ENCODE data around the gene TMCO4. TPM values are rescaled to one million over a fixed set of nuclear protein-coding genes. Genes with fewer than 3 reads are reported as not detected.

Gene TMCO4
- total RNA-seq, 2 experiments from 2014 or later, result 13.0 to 13.2 TPM

- CTCF ChIA-PET, result interaction anchor here (0.6 to 6.3 kb wide), 12 partner anchors 10 to 452 kb away, joined by 3 to 71 read pairs (median 3); partner anchors contain the start of gene MRTO4
- POLR2A ChIA-PET, result interaction anchor here (0.5 kb wide), 1 partner anchor 456 kb away, joined by 3 read pairs; no protein-coding TSS in a partner anchor
Observed at GRCh38 chr1:19704247-19705113, 95.2 kb downstream of the TMCO4 start.

GRCh38 chr1:19703280-19703679 is 96.4 kb downstream of the TMCO4 start:
- ChIA-PET CTCF (interaction anchor here (1.0 to 6.3 kb wide), 4 partner anchors 9 to 42 kb away, joined by 3 to 71 read pairs (median 14); no protein-coding TSS in a partner anchor), POLR2A (no interaction called here)

- ChIA-PET POLR2A (no interaction called here), CTCF (interaction anchor here (1.5 kb wide), 1 partner anchor 22 kb away, joined by 3 read pairs; no protein-coding TSS in a partner anchor)
Observed at GRCh38 chr1:19700079-19700777, 99.5 kb downstream of the TMCO4 start.

GRCh38 chr1:19698181-19698580 is 101.5 kb downstream of the TMCO4 start:
- CTCF ChIA-PET, result no interaction called here
- POLR2A ChIA-PET, result no interaction called here

- CTCF ChIA-PET, result interaction anchor here (1.1 kb wide), 1 partner anchor 34 kb away, joined by 3 read pairs; no protein-coding TSS in a partner anchor
- POLR2A ChIA-PET, result no interaction called here
Observed at GRCh38 chr1:19696820-19697219, 102.9 kb downstream of the TMCO4 start.

- ChIA-PET POLR2A (no interaction called here), CTCF (no interaction called here)
Observed at GRCh38 chr1:19695772-19696171, 103.9 kb downstream of the TMCO4 start.

GRCh38 chr1:19694298-19694697 is 105.4 kb downstream of the TMCO4 start:
- CTCF ChIA-PET, result interaction anchor here (1.0 to 1.1 kb wide), 2 partner anchors 11 to 34 kb away, joined by 3 read pairs; no protein-coding TSS in a partner anchor

GRCh38 chr1:19690342-19690741 is 109.4 kb downstream of the TMCO4 start:
- ChIA-PET CTCF (interaction anchor here (2.0 kb wide), 1 partner anchor 14 kb away, joined by 9 read pairs; no protein-coding TSS in a partner anchor), POLR2A (no interaction called here)

More at GRCh38 chr1:19694298-19694697, 105.4 kb downstream of the TMCO4 start:
- POLR2A ChIA-PET, result no interaction called here

- POLR2A ChIA-PET, result no interaction called here
- CTCF ChIA-PET, result interaction anchor here (0.8 to 2.0 kb wide), 2 partner anchors 14 to 26 kb away, joined by 3 to 9 read pairs; no protein-coding TSS in a partner anchor
Observed at GRCh38 chr1:19689856-19690255, 109.9 kb downstream of the TMCO4 start.

- CTCF ChIA-PET, result interaction anchor here (0.8 to 2.0 kb wide), 3 partner anchors 15 to 27 kb away, joined by 3 to 9 read pairs (median 4); no protein-coding TSS in a partner anchor
- POLR2A ChIA-PET, result no interaction called here
Observed at GRCh38 chr1:19689085-19689757, 110.5 kb downstream of the TMCO4 start.

GRCh38 chr1:19688041-19688842 is 111.5 kb downstream of the TMCO4 start:
- CTCF ChIA-PET, result interaction anchor here (1.3 kb wide), 1 partner anchor 26 kb away, joined by 4 read pairs; no protein-coding TSS in a partner anchor
- POLR2A ChIA-PET, result no interaction called here

- POLR2A ChIA-PET, result no interaction called here
- CTCF ChIA-PET, result interaction anchor here (0.6 kb wide), 1 partner anchor 20 kb away, joined by 5 read pairs; no protein-coding TSS in a partner anchor
Observed at GRCh38 chr1:19687414-19687813, 112.3 kb downstream of the TMCO4 start.

GRCh38 chr1:19685994-19686393 is 113.7 kb downstream of the TMCO4 start:
- POLR2A ChIA-PET, result no interaction called here
- CTCF ChIA-PET, result no interaction called here

GRCh38 chr1:19684677-19685076 is 115.0 kb downstream of the TMCO4 start:
- ChIA-PET CTCF (no interaction called here), POLR2A (no interaction called here)

GRCh38 chr1:19683351-19683750 is 116.4 kb downstream of the TMCO4 start:
- ChIA-PET CTCF (interaction anchor here (0.7 to 0.9 kb wide), 2 partner anchors 11 to 21 kb away, joined by 3 to 4 read pairs; no protein-coding TSS in a partner anchor), POLR2A (interaction anchor here (0.6 kb wide), 1 partner anchor 1492 kb away, joined by 3 read pairs; no protein-coding TSS in a partner anchor)

GRCh38 chr1:19682901-19683300 is 116.8 kb downstream of the TMCO4 start:
- ChIA-PET POLR2A (interaction anchor here (0.6 kb wide), 1 partner anchor 1493 kb away, joined by 3 read pairs; no protein-coding TSS in a partner anchor), CTCF (interaction anchor here (0.9 kb wide), 1 partner anchor 21 kb away, joined by 3 read pairs; no protein-coding TSS in a partner anchor)

GRCh38 chr1:19682257-19682656 is 117.5 kb downstream of the TMCO4 start:
- ChIA-PET POLR2A (no interaction called here), CTCF (interaction anchor here (0.8 to 0.9 kb wide), 2 partner anchors 18 to 20 kb away, joined by 3 read pairs; partner anchors contain the start of gene HTR6)

- ChIA-PET POLR2A (no interaction called here), CTCF (interaction anchor here (1.3 kb wide), 1 partner anchor 24 kb away, joined by 3 read pairs; no protein-coding TSS in a partner anchor)
Observed at GRCh38 chr1:19680644-19681043, 119.1 kb downstream of the TMCO4 start.
